Stomach smooth muscle (tissue), 2 donors: Measurements from ENCODE around the gene CD300E.
"Not testable (repeated sequence)": the region's sequence is repeated elsewhere in the genome, so short reads cannot be mapped to it uniquely, and the experiment has no call there.

Experiments used
- H3K27ac ChIP-seq: one replicate; pipeline ENCODE4 v1.7.0; 2013; ENCODE audit warnings: mild to moderate bottlenecking, low read length, inconsistent platforms
- H3K27me3 ChIP-seq, 2 donors: one replicate each; pipeline ENCODE4 v1.7.0; 2013; ENCODE audit warnings: low read length in 2 of 2; ENCODE audit not compliant: insufficient read depth in 2 of 2, control insufficient read depth in 1 of 2
- H3K36me3 ChIP-seq, 2 donors: one replicate each; pipeline ENCODE4 v1.7.0; 2013; ENCODE audit warnings: low read length in 2 of 2; ENCODE audit not compliant: control insufficient read depth in 2 of 2, insufficient read depth in 2 of 2
- H3K4me1 ChIP-seq: one replicate; pipeline ENCODE4 v1.7.0; 2013; ENCODE audit warnings: low read length; ENCODE audit not compliant: control insufficient read depth, insufficient read depth
- H3K4me3 ChIP-seq, 2 donors: one replicate each; pipeline ENCODE4 v1.7.0; 2013; ENCODE audit warnings: low read length in 2 of 2
- H3K9ac ChIP-seq, 2 donors: one replicate each; pipeline ENCODE4 v1.7.0; 2013; ENCODE audit warnings: low read length in 2 of 2, mild to moderate bottlenecking in 1 of 2
- H3K9me3 ChIP-seq, 2 donors: one replicate each; pipeline ENCODE4 v1.7.0; 2013; ENCODE audit warnings: low read length in 2 of 2; ENCODE audit not compliant: control insufficient read depth in 2 of 2
- donor health status: healthy.
- donor health status: Pancreatic carcinoma.

The CD300E gene

DNA sequence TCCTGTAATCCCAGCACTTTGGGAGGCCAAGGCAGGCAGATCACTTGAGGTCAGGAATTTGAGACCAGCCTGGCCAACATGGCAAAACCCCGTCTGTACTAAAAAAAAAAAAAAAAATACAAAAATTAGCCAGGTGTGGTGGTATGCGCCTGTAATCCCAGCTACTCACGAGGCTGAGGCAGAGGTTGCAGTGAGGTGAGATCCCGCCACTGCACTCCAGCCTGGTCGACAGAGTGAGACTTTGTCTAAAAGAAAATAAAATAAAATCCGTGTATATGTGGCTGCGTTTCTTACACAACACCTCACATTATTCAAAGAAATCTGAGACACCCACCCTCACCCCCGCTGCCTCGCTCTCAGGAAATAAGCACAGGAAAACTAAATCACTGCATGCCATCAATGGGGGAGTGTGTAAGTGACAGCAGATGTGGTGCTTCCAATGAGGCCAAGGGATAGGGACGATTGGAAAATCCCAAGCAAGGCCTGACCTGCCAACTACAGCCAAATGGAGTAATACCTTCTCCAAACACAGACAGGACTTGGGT, 13.1 kb upstream of the CD300E start:
- H3K4me3 ChIP-seq, H3K9ac ChIP-seq, H3K36me3 ChIP-seq, H3K27ac ChIP-seq, H3K9me3 ChIP-seq, H3K4me1 ChIP-seq: not testable (repeated sequence)
- H3K27me3 ChIP-seq, result peaks cover 3 to 16% of the 10 kb centered on the region in 2 donors

DNA sequence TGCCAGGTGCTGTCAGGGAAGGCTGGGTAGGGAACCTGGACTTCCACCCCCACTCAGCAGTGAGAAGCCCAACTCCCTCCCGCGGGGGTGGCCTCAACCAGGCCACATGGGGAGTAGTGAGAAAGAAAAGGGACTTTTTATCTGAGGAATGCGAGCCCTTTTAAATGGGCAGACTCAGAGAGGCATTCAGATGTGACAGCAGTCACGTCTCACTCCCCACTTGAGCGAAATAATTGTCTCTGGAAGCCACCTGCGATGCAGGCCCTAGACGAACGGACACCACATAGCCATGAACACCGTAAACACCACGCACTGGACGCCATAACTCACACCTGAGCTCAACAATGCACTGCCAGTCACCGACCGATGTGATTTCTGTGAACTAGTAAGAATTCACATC, 11.9 kb upstream of the CD300E start:
- Histone ChIP-seq H3K9me3 (no peaks in the 10 kb centered on the region), H3K4me1 (peaks cover 3% of the 10 kb centered on the region), H3K27ac (no peak overlapping the region), H3K9ac (no peak overlapping the region), H3K4me3 (no peak overlapping the region), H3K36me3 (no peaks in the 10 kb centered on the region), H3K27me3 (peaks cover 3 to 14% of the 10 kb centered on the region in 2 donors)

DNA sequence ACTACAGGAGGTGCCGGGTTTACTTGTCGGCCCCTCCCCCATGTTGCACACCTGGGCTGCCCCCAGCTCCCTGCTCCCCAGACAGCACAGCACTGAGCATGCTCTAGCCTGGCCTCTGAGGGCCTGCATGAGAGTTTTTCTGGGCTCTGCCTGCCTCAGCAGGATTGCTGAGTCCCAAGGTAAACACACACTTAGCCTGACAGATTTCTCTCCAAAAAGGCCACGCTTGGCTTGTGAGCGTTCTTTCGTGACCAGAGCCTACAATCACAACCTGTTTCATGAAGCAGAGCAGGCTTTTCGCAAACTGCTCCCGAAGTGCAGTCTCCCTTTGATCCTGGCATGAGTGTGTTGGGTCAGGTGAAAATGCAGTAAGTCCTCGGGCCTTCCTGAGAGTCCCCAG, 9.8 kb upstream of the CD300E start:
- peaks cover 0 to 3% of the 10 kb centered on the region in 2 donors for H3K9me3 ChIP-seq
- H3K36me3 ChIP-seq, result no peaks in the 10 kb centered on the region
- no peak overlapping the region for H3K27ac ChIP-seq
- H3K4me3 ChIP-seq, result no peak overlapping the region
- peaks cover 3% of the 10 kb centered on the region for H3K4me1 ChIP-seq
- H3K27me3 ChIP-seq, result peaks cover 0 to 12% of the 10 kb centered on the region in 2 donors
- no peak overlapping the region for H3K9ac ChIP-seq

DNA sequence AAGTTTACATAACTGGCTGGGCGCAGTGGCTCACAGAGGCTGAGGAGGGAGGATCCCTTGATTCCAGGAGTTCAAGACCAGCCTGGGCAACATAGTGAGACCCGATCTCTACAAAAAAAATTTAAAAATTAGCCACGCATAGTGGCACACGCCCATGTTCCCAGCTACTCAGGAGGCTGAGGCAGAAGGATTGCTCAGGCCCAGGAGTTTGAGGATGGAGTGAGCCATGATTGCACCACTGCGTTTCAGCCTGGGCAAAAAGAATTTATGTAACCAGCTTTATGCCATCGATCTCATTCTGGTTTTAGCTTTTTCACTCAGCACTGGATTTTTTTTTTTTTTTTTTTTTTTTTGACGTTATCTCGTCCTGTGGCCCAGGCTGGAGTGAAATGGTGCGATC, 9.1 kb upstream of the CD300E start:
- Histone ChIP-seq H3K27me3 (peaks cover 0 to 12% of the 10 kb centered on the region in 2 donors), H3K36me3 (no peaks in the 10 kb centered on the region), H3K9ac (no peak overlapping the region), H3K9me3 (peaks cover 0 to 3% of the 10 kb centered on the region in 2 donors), H3K4me1 (peaks cover 3% of the 10 kb centered on the region), H3K4me3 (no peak overlapping the region), H3K27ac (no peak overlapping the region)

DNA sequence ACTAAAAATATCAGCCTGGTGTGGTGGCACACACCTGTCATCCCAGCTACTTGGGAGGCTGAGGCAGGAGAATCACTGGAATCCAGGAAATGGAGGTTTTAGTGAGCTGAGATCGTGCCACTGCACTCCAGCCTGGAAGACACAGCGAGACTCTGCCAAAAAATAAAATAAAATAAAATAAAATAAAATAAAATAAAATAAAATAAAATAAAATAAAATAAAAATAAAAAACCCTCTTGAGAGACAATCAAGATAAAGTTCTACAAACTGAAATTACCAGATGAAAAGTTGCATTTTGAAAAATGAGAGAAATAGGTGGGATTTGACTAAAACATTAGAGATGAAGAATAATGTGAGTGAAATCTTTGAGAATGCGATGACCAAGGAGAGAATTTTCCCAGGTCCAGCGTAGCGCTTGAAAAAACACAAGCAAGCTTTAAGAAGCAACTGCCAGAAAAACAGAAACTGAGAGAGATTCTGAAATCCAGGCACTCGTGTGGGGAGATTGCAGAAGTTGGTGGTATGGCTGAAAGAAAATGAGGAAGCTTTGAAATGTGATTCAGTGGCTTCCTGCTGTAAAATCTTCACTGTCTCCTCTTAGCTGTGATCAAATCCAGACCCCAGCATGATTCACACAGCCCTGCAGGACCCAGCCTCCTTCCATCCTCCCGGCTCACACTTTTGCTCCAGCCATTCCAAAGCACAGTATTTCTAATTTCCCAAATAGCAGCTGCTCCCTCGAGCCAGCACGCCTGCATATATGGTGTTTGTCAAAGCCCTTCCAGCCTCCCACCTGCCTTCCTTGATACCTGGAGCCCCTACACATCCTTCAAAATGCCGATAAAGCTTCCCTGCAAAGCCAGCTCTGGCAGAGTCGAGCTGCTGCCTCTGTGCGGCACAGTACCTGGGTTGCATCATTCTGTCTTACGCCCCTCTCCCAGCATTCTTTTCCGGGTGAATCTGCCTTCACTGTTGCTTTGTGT, 8.2 kb upstream of the CD300E start:
- H3K36me3 ChIP-seq, result no peaks in the 10 kb centered on the region
- H3K27ac ChIP-seq, result no peak overlapping the region

DNA sequence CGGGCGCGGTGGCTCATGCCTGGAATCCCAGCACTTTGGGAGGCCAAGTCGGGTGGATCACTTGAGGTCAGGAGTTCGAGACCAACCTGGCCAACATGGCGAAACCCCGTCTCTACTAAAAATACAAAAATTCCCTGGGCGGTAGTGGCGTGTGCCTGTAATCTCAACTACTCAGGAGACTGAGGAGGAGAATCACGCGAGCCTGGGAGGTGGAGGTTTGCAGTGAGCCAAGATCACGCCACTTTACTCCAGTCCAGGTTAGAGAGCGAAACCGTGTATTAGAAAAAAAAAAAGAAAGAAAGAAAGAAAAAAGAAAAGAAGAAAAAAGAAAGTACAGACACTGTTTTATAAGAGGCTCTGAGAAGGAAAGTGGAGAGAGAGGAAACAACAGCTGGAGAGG, 6.7 kb upstream of the CD300E start:
- H3K27me3 ChIP-seq, result peaks cover 0 to 10% of the 10 kb centered on the region in 2 donors
- H3K9me3 ChIP-seq, H3K4me3 ChIP-seq, H3K36me3 ChIP-seq, H3K4me1 ChIP-seq, H3K9ac ChIP-seq, H3K27ac ChIP-seq: not testable (repeated sequence)

More for the DNA sequence above, 8.2 kb upstream of the CD300E start:
- H3K4me1 ChIP-seq, result peaks cover 3% of the 10 kb centered on the region
- peaks cover 0 to 3% of the 10 kb centered on the region in 2 donors for H3K9me3 ChIP-seq
- peak overlapping the region; percentile 38 to 54 for H3K4me3 ChIP-seq
- H3K9ac ChIP-seq, result no peak overlapping the region
- peaks cover 0 to 12% of the 10 kb centered on the region in 2 donors for H3K27me3 ChIP-seq

DNA sequence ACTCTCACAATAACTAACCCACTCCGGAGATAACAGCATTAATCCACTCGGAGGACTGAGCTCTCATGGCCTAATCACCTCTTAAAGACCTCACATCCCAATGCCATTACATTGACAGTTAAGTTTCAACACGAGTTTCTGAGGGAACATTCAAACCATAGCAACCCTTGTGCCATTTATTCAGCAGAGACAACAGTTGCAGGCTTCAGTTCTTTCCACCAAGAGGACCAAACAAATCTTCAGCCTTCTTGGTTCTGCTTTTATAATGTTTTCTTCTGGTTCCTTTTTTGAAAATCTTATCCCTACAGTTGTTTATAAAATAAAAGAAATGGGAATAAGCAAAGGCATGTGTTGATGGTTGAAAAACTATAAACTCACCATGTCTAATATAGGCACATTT, 2.1 kb upstream of the CD300E start:
- Histone ChIP-seq H3K36me3 (no peaks in the 10 kb centered on the region), H3K9ac (no peak overlapping the region), H3K9me3 (peaks cover 0 to 8% of the 10 kb centered on the region in 2 donors), H3K4me3 (no peak overlapping the region), H3K27ac (no peak overlapping the region), H3K27me3 (peaks cover 0 to 3% of the 10 kb centered on the region in 2 donors), H3K4me1 (no peaks in the 10 kb centered on the region)

DNA sequence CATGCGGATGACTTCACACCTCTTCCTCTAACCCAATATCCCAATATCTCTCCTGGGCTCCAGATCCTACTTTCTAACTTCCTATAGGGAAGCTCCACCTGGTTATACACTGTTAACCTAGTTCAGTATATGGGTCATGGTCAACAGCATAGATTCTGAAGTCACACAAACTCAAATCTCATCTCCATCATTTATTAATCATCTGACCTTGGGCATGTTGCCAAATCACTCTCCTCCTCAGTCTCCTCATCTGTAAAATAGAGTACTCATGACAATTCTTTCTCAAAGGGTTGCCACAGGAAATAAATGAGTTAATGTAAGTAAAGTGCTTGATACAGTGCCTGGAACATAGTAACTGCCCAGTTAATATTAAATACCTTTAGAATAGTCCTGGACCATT, 593 bp upstream of the CD300E start:
- Histone ChIP-seq H3K27me3 (peaks cover 0 to 3% of the 10 kb centered on the region in 2 donors), H3K36me3 (no peaks in the 10 kb centered on the region), H3K9me3 (peaks cover 0 to 8% of the 10 kb centered on the region in 2 donors), H3K27ac (no peak overlapping the region), H3K9ac (no peak overlapping the region), H3K4me1 (no peaks in the 10 kb centered on the region), H3K4me3 (no peak overlapping the region)

DNA sequence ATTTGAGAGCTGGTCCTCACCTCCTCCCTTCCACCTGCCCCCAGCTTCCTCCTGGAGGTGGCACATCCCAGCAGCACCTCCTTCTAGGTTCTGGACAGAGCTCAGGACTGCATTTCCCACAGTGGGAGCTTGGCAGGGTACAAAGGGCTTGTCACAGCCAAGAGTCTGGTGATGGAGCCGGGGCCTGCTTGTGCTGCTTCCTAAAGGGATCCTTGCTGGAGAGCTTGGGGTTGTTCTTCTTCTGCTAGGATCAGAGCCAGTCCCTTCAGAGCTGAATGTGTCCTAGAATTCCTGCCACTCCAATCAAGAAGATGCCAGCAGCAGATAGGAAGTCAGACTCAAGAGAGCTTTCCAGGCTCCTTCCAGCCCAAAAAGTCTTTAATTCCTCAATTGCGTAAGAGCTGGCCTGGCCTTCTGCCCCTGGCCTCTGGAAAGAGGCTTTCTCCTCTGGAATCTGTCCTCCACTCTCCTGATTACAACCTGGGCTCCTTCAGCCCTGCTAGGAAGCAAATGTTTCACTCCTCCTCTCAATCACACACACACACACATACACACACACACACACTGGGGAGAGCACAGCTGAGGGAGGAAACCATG, 4.4 kb downstream of the CD300E start:
- Histone ChIP-seq H3K27ac (no peak overlapping the region), H3K4me1 (no peaks in the 10 kb centered on the region), H3K4me3 (no peak overlapping the region), H3K36me3 (no peaks in the 10 kb centered on the region), H3K9me3 (no peaks in the 10 kb centered on the region), H3K27me3 (no peaks in the 10 kb centered on the region), H3K9ac (no peak overlapping the region)

DNA sequence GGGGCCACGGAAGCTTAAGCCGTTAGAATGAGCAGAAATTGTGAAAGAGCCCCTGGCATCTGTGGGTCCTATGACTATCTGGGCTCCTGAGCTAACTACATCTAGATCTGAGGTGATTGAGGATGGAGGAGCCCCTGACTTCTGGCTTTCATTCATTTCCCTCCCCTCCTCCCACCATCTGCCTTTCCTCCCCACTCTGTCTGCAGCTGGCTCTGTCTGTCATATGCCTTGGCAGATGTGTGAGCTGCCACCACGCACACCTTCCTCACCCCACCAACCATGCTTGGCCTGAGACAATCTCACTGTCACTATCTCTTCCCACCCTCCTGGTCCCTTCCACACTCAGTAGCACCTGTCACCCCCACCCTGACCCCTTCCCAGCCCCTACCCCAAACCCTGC, 5.1 kb downstream of the CD300E start:
- H3K27ac ChIP-seq, result no peak overlapping the region
- peaks cover 0 to 3% of the 10 kb centered on the region in 2 donors for H3K27me3 ChIP-seq
- H3K9me3 ChIP-seq, result no peaks in the 10 kb centered on the region
- H3K36me3 ChIP-seq, result no peaks in the 10 kb centered on the region
- H3K4me3 ChIP-seq, result no peak overlapping the region
- no peaks in the 10 kb centered on the region for H3K4me1 ChIP-seq
- no peak overlapping the region for H3K9ac ChIP-seq
